Measurements from ENCODE around the gene MMADHC. TPM values are rescaled to one million over a fixed set of nuclear protein-coding genes. Genes with fewer than 3 reads are reported as not detected.
"Not testable (repeated sequence)": the region's sequence is repeated elsewhere in the genome, so short reads cannot be mapped to it uniquely, and the experiment has no call there.

Gene MMADHC
- total RNA-seq, 2 donors from 2014 or later: 63.7 to 121 TPM

- intact Hi-C loops (cut with DNase I): loop anchor here (10.0 kb wide), 1 partner anchor 248 kb away; no protein-coding TSS in a partner anchor
- TF ChIP-seq CTCF (IDR thresholded peaks at IDR 0.05): no peak
- TF ChIP-seq POLR2A (IDR thresholded peaks at IDR 0.05): no peak
- TF ChIP-seq POLR2AphosphoS5 (IDR thresholded peaks at IDR 0.05): peak; percentile 74
- 25% methylated on average over 6 of the region's 6 CpGs for WGBS
- Histone ChIP-seq H3K27ac (peak overlapping the region; percentile 70 to 81), H3K36me3 (no peaks in the 10 kb centered on the region), H3K27me3 (replicated peaks; ENCODE audit: insufficient read depth) (no peaks in the 10 kb centered on the region), H3K4me3 (no peak overlapping the region), H3K9me3 (no peaks in the 10 kb centered on the region), H3K4me1 (replicated peaks) (peaks cover 8% of the 10 kb centered on the region)
- DNase-seq (ENCODE audit: low spot score): peak; percentile 50
These were observed 15.2 kb downstream of the MMADHC start for GRCh38 chr2:149572102-149572953.

GRCh38 chr2:149568138-149568537 is 19.4 kb downstream of the MMADHC start:
- H3K27ac ChIP-seq: no peak overlapping the region
- H3K4me3 ChIP-seq: no peak overlapping the region
- WGBS: 91% methylated on average over 3 of the region's 3 CpGs
- no peaks in the 10 kb centered on the region for H3K36me3 ChIP-seq
- peaks cover 3% of the 10 kb centered on the region for H3K4me1 ChIP-seq (replicated peaks)
- no peaks in the 10 kb centered on the region for H3K9me3 ChIP-seq
- intact Hi-C loops (cut with DNase I): no loop called here
- no peaks in the 10 kb centered on the region for H3K27me3 ChIP-seq (replicated peaks; ENCODE audit: insufficient read depth)
- no peak for TF ChIP-seq POLR2AphosphoS5 (IDR thresholded peaks at IDR 0.05)
- TF ChIP-seq POLR2A (IDR thresholded peaks at IDR 0.05): no peak
- no peak for TF ChIP-seq CTCF (IDR thresholded peaks at IDR 0.05)
- no peak for DNase-seq (ENCODE audit: low spot score)

GRCh38 chr2:149566652-149567051 is 20.9 kb downstream of the MMADHC start:
- Histone ChIP-seq H3K36me3 (no peaks in the 10 kb centered on the region), H3K4me1 (replicated peaks) (no peaks in the 10 kb centered on the region), H3K27ac (no peak overlapping the region), H3K9me3 (no peaks in the 10 kb centered on the region), H3K27me3 (replicated peaks; ENCODE audit: insufficient read depth) (no peaks in the 10 kb centered on the region), H3K4me3 (no peak overlapping the region)
- WGBS: 94% methylated on average over 2 of the region's 2 CpGs
- intact Hi-C loops (cut with DNase I): no loop called here
- no peak for DNase-seq (ENCODE audit: low spot score)
- TF ChIP-seq POLR2AphosphoS5 (IDR thresholded peaks at IDR 0.05): no peak
- TF ChIP-seq CTCF (IDR thresholded peaks at IDR 0.05): no peak
- no peak for TF ChIP-seq POLR2A (IDR thresholded peaks at IDR 0.05)

- intact Hi-C loops (cut with DNase I); H3K27ac ChIP-seq; H3K4me3 ChIP-seq; H3K4me1 ChIP-seq (replicated peaks); H3K9me3 ChIP-seq; H3K36me3 ChIP-seq; DNase-seq (ENCODE audit: low spot score); H3K27me3 ChIP-seq (replicated peaks; ENCODE audit: insufficient read depth): not testable (repeated sequence)
- 92% methylated on average over 9 of the region's 9 CpGs for WGBS
These were observed 21.9 kb downstream of the MMADHC start for GRCh38 chr2:149565625-149566024.

GRCh38 chr2:149564983-149565382 is 22.6 kb downstream of the MMADHC start:
- Histone ChIP-seq H3K36me3 (no peaks in the 10 kb centered on the region), H3K9me3 (no peaks in the 10 kb centered on the region), H3K27ac (no peak overlapping the region), H3K27me3 (replicated peaks; ENCODE audit: insufficient read depth) (no peaks in the 10 kb centered on the region), H3K4me3 (no peak overlapping the region), H3K4me1 (replicated peaks) (no peaks in the 10 kb centered on the region)
- no peak for DNase-seq (ENCODE audit: low spot score)
- WGBS: 78% methylated on average over 5 of the region's 5 CpGs
- TF ChIP-seq CTCF (IDR thresholded peaks at IDR 0.05) (no peak), POLR2A (IDR thresholded peaks at IDR 0.05) (no peak), POLR2AphosphoS5 (IDR thresholded peaks at IDR 0.05) (no peak)
- intact Hi-C loops (cut with DNase I): loop anchor here (5.0 kb wide), 1 partner anchor 548 kb away; no protein-coding TSS in a partner anchor

Data from prostate gland (tissue), 2 donors.